Tibial nerve (tissue), 4 donors: ENCODE results near the gene FGD6. TPM values are rescaled to one million over a fixed set of nuclear protein-coding genes. Genes with fewer than 3 reads are reported as not detected.

Source experiments
- DNase-seq, 2 donors: peaks; one replicate each; pipeline ENCODE4 v3.0.0-alpha.2; 2019; ENCODE audit warnings: low spot score in 2 of 2
- H3K27ac ChIP-seq, 4 donors: fragments of 200-600 bp; sonication (generic) in 3 of 4; one replicate each; pipeline ENCODE4 v1.5.1; 2017 to 2019; ENCODE audit warnings: mild to moderate bottlenecking in 1 of 4
- H3K27me3 ChIP-seq, 2 donors: fragments of 200-600 bp; sonication (generic) in 1 of 2; one replicate each; pipeline versions ENCODE4 v1.5.1 to v1.6.0; 2017 to 2019
- H3K36me3 ChIP-seq, 3 donors: fragments of 200-600 bp; sonication (generic); one replicate each; pipeline ENCODE4 v1.5.1; 2018 to 2019
- H3K4me1 ChIP-seq, 4 donors: fragments of 200-600 bp; sonication (generic) in 3 of 4; one replicate each; pipeline ENCODE4 v1.5.1; 2017 to 2019
- H3K4me3 ChIP-seq, 4 donors: fragments of 200-600 bp; sonication (generic) in 3 of 4; one replicate each; pipeline ENCODE4 v1.5.1; 2017 to 2019; ENCODE audit warnings: mild to moderate bottlenecking in 1 of 4, moderate library complexity in 1 of 4
- H3K9me3 ChIP-seq, 4 donors: fragments of 200-600 bp; sonication (generic) in 3 of 4; one replicate each; pipeline ENCODE4 v1.5.1; 2017 to 2019
- CTCF ChIP-seq, 5 experiments: fragments of 200-600 bp in 3 of 5; fragments of 450-650 bp in 2 of 5; sonication (generic) in 3 of 5; IDR thresholded peaks; one replicate each; pipeline ENCODE4 v1.5.1; 2016 to 2019; ENCODE audit warnings: antibody characterized with exemption in 5 of 5, mild to moderate bottlenecking in 3 of 5, moderate library complexity in 2 of 5
- EP300 ChIP-seq, 2 donors: sonication (generic); formaldehyde crosslinking; IDR thresholded peaks; one replicate each; pipeline ENCODE4 v1.6.1; 2017; ENCODE audit warnings: antibody characterized with exemption in 2 of 2, mild to moderate bottlenecking in 1 of 2
- POLR2A ChIP-seq, 2 donors: fragments of 450-650 bp; IDR thresholded peaks; one replicate each; pipeline ENCODE4 v1.6.1; 2017; ENCODE audit warnings: antibody characterized with exemption in 2 of 2, mild to moderate bottlenecking in 2 of 2, moderate library complexity in 2 of 2
- WGBS, 2 donors: methylation state at CpG; one replicate each; pipeline ENCODE4 v1.1.5; 2018; 5-methylcytosine and 5-hydroxymethylcytosine counted together
- total RNA-seq, 4 donors: library from RNA; depleted of rRNA; stranded (reverse); fragments of >200 nt; gene quantifications; one replicate each; pipeline ENCODE4 v1.1.0, GENCODE V29; 2016

Gene FGD6
- total RNA-seq, 4 donors from 2014 or later = 9.2 to 13.4 (median 11.7) TPM

- Histone ChIP-seq H3K4me3 (no peak overlapping the region), H3K9me3 (no peaks in the 10 kb centered on the region), H3K4me1 (peaks cover 0 to 65% (median 4%) of the 10 kb centered on the region in 4 donors), H3K27me3 (no peaks in the 10 kb centered on the region), H3K36me3 (peaks cover 0 to 13% (median 0%) of the 10 kb centered on the region in 3 donors), H3K27ac (no peak overlapping the region)
- no peak for DNase-seq
- WGBS, 2 donors = 48 to 67% methylated on average over 3 of the region's 3 CpGs
- no peak for TF ChIP-seq EP300 (IDR thresholded peaks at IDR 0.05)
- no peak for TF ChIP-seq CTCF (IDR thresholded peaks at IDR 0.05)
- TF ChIP-seq POLR2A (IDR thresholded peaks at IDR 0.05) = no peak
These were observed 10.6 kb upstream of the FGD6 start for GRCh38 chr12:95227818-95228356.

- H3K4me3 ChIP-seq = no peak overlapping the region
- no peak for TF ChIP-seq CTCF (IDR thresholded peaks at IDR 0.05)
- no peak for TF ChIP-seq EP300 (IDR thresholded peaks at IDR 0.05)
- TF ChIP-seq POLR2A (IDR thresholded peaks at IDR 0.05) = no peak
- H3K36me3 ChIP-seq = peaks cover 0 to 13% (median 0%) of the 10 kb centered on the region in 3 donors
- no peak for DNase-seq
- no peaks in the 10 kb centered on the region for H3K27me3 ChIP-seq
- H3K4me1 ChIP-seq = peaks cover 0 to 63% (median 4%) of the 10 kb centered on the region in 4 donors
- no peaks in the 10 kb centered on the region for H3K9me3 ChIP-seq
- no peak overlapping the region for H3K27ac ChIP-seq
- 85 to 97% methylated on average over 1 of the region's 1 CpG for WGBS, 2 donors
These were observed 8.5 kb upstream of the FGD6 start for GRCh38 chr12:95225645-95226212.

GRCh38 chr12:95224202-95225170 is 7.2 kb upstream of the FGD6 start:
- 91 to 94% methylated on average over 8 of the region's 8 CpGs for WGBS, 2 donors
- Histone ChIP-seq H3K4me3 (no peak overlapping the region), H3K4me1 (peaks cover 0 to 62% (median 6%) of the 10 kb centered on the region in 4 donors), H3K36me3 (peaks cover 0 to 13% (median 0%) of the 10 kb centered on the region in 3 donors), H3K9me3 (no peaks in the 10 kb centered on the region), H3K27ac (no peak overlapping the region), H3K27me3 (no peaks in the 10 kb centered on the region)
- no peak for DNase-seq
- TF ChIP-seq CTCF (IDR thresholded peaks at IDR 0.05) (no peak), POLR2A (IDR thresholded peaks at IDR 0.05) (no peak), EP300 (IDR thresholded peaks at IDR 0.05) (no peak)

GRCh38 chr12:95220726-95221125 is 3.5 kb upstream of the FGD6 start:
- H3K4me1 ChIP-seq = peaks cover 0 to 54% (median 8%) of the 10 kb centered on the region in 4 donors
- TF ChIP-seq EP300 (IDR thresholded peaks at IDR 0.05) = no peak
- TF ChIP-seq POLR2A (IDR thresholded peaks at IDR 0.05) = no peak
- TF ChIP-seq CTCF (IDR thresholded peaks at IDR 0.05) = no peak
- H3K27me3 ChIP-seq = no peaks in the 10 kb centered on the region
- H3K36me3 ChIP-seq = peaks cover 0 to 13% (median 0%) of the 10 kb centered on the region in 3 donors
- H3K27ac ChIP-seq = no peak overlapping the region
- H3K4me3 ChIP-seq = no peak overlapping the region
- H3K9me3 ChIP-seq = no peaks in the 10 kb centered on the region
- no peak for DNase-seq
